Measurements from ENCODE around the gene ZNF532. TPM values are rescaled to one million over a fixed set of nuclear protein-coding genes. Genes with fewer than 3 reads are reported as not detected.
"Not testable (repeated sequence)": the region's sequence is repeated elsewhere in the genome, so short reads cannot be mapped to it uniquely, and the experiment has no call there.

Gene ZNF532
- total RNA-seq, 1 donor from 2014 or later = 0.96 TPM

- intact Hi-C loops (cut with micrococcal nuclease) = no loop called here
Observed at GRCh38 chr18:58898010-58898799, 33.5 kb downstream of the ZNF532 start.

- intact Hi-C loops (cut with micrococcal nuclease) = no loop called here
Observed at GRCh38 chr18:58900015-58900649, 35.5 kb downstream of the ZNF532 start.

- intact Hi-C loops (cut with micrococcal nuclease) = no loop called here
Observed at GRCh38 chr18:58901143-58901542, 36.5 kb downstream of the ZNF532 start.

GRCh38 chr18:58901783-58902182 lies 37.1 kb downstream of the ZNF532 start:
- intact Hi-C loops (cut with micrococcal nuclease) = no loop called here

GRCh38 chr18:58902961-58903360 lies 38.3 kb downstream of the ZNF532 start:
- intact Hi-C loops (cut with micrococcal nuclease) = no loop called here

GRCh38 chr18:58903533-58903932 lies 38.9 kb downstream of the ZNF532 start:
- intact Hi-C loops (cut with micrococcal nuclease) = no loop called here

GRCh38 chr18:58905777-58906428 lies 41.2 kb downstream of the ZNF532 start:
- intact Hi-C loops (cut with micrococcal nuclease) = no loop called here

- intact Hi-C loops (cut with micrococcal nuclease) = no loop called here
Observed at GRCh38 chr18:58908006-58908405, 43.3 kb downstream of the ZNF532 start.

- intact Hi-C loops (cut with micrococcal nuclease) = no loop called here
Observed at GRCh38 chr18:58909521-58909920, 44.8 kb downstream of the ZNF532 start.

- intact Hi-C loops (cut with micrococcal nuclease) = no loop called here
Observed at GRCh38 chr18:58911241-58911640, 46.6 kb downstream of the ZNF532 start.

GRCh38 chr18:58911766-58912165 lies 47.1 kb downstream of the ZNF532 start:
- intact Hi-C loops (cut with micrococcal nuclease) = no loop called here

GRCh38 chr18:58915006-58915799 lies 50.5 kb downstream of the ZNF532 start:
- intact Hi-C loops (cut with micrococcal nuclease) = no loop called here

GRCh38 chr18:58915995-58916394 lies 51.3 kb downstream of the ZNF532 start:
- intact Hi-C loops (cut with micrococcal nuclease) = no loop called here

- intact Hi-C loops (cut with micrococcal nuclease) = not testable (repeated sequence)
Observed at GRCh38 chr18:58919934-58920333, 55.3 kb downstream of the ZNF532 start.

GRCh38 chr18:58922995-58923394 lies 58.3 kb downstream of the ZNF532 start:
- intact Hi-C loops (cut with micrococcal nuclease) = no loop called here

- intact Hi-C loops (cut with micrococcal nuclease) = no loop called here
Observed at GRCh38 chr18:58924473-58924872, 59.8 kb downstream of the ZNF532 start.

GRCh38 chr18:58927659-58928058 lies 63.0 kb downstream of the ZNF532 start:
- intact Hi-C loops (cut with micrococcal nuclease) = no loop called here

- intact Hi-C loops (cut with micrococcal nuclease) = no loop called here
Observed at GRCh38 chr18:58928386-58928785, 63.7 kb downstream of the ZNF532 start.

GRCh38 chr18:58929206-58929605 lies 64.5 kb downstream of the ZNF532 start:
- intact Hi-C loops (cut with micrococcal nuclease) = no loop called here

GRCh38 chr18:58934356-58934755 lies 69.7 kb downstream of the ZNF532 start:
- intact Hi-C loops (cut with micrococcal nuclease) = loop anchor here (10.0 kb wide), 1 partner anchor 150 kb away; no protein-coding TSS in a partner anchor

GRCh38 chr18:58934933-58935577 lies 70.4 kb downstream of the ZNF532 start:
- intact Hi-C loops (cut with micrococcal nuclease) = loop anchor here (10.0 kb wide), 1 partner anchor 150 kb away; no protein-coding TSS in a partner anchor

Measured in T-helper 1 cell treated with Interleukin-12 subunit alpha and Interleukin-12 subunit beta and Interleukin-4 antibody, amounts not matched to agents 30 ng/mL and 1 ng/mL, for 36 hours (primary cell).